HG03175 (cell line): ENCODE data around the gene RHO.
"Not testable (repeated sequence)": the region's sequence is repeated elsewhere in the genome, so short reads cannot be mapped to it uniquely, and the experiment has no call there.

Experiments
- ATAC-seq: cut with Tn5 transposase; IDR thresholded peaks from one replicate; pipeline ENCODE4 v1.9.1; 2021; ENCODE audit warnings: mild to moderate bottlenecking, moderate library complexity; ENCODE audit not compliant: unreplicated experiment

The RHO gene

GRCh38 chr3:129542747-129543146, 14.3 kb downstream of the RHO start:
- ATAC-seq, result no peak

GRCh38 chr3:129543156-129543790, 14.8 kb downstream of the RHO start, which contains the start of gene H1-8:
TSS of gene H1-8 (plus strand) at chr3:129543175. CDS start at chr3:129543219, 44 bp downstream.
- ATAC-seq, result no peak

- ATAC-seq, result no peak
Measured at GRCh38 chr3:129543999-129544398, 15.6 kb downstream of the RHO start.

- ATAC-seq, result not testable (repeated sequence)
Measured at GRCh38 chr3:129545951-129546350, 17.5 kb downstream of the RHO start.

- no peak for ATAC-seq
Measured at GRCh38 chr3:129547241-129547640, 18.8 kb downstream of the RHO start.

- ATAC-seq, result no peak
Measured at GRCh38 chr3:129548104-129548965, 19.9 kb downstream of the RHO start.

DNA sequence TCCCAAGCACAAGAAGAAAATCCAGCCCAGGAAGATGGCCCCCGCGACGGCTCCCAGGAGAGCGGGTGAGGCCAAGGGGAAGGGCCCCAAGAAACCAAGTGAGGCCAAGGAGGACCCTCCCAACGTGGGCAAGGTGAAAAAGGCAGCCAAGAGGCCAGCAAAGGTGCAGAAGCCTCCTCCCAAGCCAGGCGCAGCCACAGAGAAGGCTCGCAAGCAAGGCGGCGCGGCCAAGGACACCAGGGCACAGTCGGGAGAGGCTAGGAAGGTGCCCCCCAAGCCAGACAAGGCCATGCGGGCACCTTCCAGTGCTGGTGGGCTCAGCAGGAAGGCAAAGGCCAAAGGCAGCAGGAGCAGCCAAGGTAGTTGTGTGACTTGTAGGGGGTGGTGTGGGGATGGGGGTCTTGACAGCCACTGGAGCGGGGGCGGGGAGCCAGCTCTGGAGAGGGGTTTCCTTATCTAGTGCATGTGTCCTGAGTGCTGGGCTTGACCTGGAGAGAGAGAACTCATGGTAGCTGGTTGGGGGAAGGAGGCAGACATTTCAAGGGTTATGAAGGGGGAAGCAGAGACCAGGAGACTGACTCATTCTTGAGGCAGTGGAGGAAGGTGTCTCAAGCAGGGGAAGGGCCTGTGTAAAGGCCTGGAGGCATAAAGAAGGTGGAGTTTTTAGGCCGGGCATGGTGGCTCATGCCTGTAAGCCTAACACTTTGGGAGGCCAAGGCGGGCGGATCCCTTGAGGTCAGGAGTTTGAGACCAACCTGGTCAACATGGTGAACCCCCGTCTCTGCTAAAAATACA, 20.8 kb downstream of the RHO start:
- no peak for ATAC-seq

DNA sequence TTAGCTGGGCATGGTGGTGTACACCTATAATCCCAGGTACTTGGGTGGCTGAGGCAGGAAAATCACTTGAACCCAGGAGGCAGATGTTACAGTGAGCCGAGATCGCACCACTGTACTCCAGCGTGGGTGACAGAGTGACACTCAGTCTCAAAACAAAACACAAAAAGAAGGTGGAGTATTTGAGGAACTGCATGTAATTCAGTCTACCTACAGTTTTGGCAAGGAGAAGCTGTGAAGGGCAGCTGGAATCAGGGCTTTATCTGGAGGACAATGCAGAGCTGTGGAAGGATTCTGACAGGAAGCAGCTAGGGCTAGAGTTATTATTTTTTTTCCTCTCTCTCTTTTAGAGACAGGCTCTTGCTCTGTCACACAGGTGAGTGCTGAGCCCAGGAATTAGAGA, 21.4 kb downstream of the RHO start:
- no peak for ATAC-seq

- no peak for ATAC-seq
Measured at GRCh38 chr3:129552287-129553050, 24.0 kb downstream of the RHO start.

GRCh38 chr3:129553171-129553570, 24.7 kb downstream of the RHO start:
- no peak for ATAC-seq

DNA sequence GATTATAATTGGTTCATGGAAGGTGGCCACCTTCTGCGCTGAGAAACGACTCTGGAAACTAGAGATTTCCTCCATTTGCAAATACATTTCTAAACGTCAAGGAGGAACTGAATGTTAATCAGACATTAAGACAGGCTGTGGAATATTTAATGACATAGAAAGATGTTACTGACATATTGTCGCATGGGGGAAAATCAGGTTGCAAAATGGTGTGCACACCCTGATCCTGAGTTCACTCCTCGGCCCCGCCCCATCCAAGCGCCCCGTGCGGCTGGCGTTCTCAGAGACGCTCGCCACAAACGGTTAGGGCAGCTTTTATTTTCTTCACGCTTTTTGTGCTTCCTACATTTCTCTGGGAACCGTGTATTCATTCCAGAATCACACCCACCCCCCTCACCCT, 25.3 kb downstream of the RHO start:
- no peak for ATAC-seq

DNA sequence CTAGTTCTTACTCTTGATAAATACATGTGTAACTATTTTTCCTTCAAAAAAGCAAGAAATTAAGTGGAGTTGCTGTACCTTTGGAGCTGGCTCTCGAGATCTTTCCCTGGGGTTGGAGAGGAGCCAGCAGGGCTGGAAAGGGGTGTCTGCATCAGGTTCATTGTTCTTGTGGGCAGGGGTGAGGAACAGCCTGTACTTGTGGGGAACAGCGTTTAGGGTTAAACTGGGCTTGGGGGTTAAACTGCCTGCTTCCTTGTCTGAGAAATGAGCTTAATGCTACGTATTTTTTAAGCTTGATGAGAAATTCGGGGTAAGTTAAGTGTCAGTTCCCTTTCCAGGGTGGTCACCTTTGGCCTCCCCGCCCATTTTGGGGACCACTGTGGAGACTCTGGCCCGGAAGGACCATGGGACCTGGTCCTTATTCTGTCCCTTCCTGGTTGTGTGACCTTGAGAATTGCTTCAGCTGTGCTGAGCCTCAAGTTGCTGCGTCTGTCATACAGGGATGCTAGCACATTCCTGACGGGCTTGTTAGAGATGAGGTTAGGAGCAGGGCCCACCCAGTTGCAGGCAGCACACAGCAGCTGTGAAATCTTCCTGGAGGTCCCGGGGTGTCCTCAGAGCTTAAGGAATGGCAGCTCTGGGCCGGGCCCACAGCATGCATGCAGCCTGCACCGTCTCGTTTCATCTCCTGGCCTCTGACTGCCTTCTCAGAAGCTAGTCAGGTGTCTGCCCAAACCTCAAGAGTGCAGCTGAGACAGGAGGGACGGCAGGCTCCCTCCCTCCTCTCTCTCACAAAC, 26.1 kb downstream of the RHO start:
- no peak for ATAC-seq

DNA sequence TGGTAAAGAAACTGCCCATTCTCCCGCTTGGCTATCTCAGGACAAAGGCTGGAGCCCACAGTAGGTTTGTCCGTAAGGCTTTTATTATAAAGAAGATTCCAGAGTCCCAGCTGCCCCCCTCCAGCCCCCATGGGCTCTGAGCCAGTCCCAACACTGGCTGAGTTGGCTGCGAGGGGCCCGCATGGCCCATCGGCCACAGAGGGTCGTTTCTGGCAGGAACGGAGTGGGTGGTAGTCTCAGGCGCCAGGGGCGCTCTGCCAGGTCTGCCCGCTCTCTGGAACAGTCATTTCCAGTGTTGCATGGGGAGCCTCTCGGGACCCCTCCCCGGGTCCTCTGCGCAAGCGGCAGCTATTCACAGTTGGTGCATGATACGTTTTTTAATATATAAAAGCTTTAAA, 26.7 kb downstream of the RHO start:
- ATAC-seq, result no peak

DNA sequence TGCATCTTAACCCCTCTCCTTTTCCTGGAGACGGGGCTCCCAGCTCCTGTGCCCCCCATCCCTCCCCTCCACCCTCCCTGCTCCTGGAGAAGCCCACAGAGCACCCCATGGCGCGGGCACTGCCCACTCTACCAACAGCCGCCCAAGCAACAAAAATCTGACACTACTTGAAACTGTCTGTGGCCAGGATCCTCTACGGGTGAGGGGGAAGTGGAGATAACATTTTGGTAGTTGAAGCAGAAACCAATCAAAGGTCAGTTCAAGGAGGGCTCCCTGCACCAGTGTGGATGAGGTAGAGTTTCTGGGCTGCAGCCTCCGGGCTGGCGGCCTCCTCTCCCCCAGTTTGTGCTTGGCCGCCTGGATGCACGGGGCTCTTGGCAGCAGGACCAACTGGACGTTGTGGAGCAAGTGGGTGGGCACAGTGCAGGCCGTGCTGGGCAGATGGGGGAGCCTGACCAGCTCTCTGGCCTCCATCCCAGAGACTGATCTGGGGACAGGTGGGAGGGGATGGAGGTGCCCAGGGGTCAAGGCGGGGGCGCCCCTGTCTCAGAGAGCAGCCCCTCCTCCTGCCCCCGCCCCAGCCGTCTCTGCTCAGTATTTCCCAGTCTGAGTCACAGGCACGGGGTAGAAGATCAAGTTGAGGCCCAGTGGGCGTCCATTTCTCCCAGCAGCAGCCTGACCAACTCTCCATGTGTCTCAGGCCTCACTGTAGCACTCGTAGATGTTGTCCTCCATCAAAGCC, 27.3 kb downstream of the RHO start:
- no peak for ATAC-seq

DNA sequence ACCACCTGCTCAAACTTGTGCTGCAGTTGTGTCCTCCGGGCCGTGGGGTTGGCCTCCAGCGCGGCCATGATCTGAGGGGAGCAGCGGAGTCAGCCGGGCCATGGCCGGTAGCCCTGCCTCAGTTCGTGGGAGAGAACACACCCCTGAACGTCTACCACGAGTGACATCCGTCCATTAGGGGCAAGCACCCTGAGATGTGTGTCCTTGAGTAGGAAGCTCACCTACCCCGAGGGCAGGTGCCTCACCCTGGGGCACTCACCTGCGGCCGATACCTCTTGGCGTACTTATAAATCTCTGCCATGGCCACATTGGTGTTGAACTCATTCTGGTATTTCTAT, 27.9 kb downstream of the RHO start:
- no peak for ATAC-seq

DNA sequence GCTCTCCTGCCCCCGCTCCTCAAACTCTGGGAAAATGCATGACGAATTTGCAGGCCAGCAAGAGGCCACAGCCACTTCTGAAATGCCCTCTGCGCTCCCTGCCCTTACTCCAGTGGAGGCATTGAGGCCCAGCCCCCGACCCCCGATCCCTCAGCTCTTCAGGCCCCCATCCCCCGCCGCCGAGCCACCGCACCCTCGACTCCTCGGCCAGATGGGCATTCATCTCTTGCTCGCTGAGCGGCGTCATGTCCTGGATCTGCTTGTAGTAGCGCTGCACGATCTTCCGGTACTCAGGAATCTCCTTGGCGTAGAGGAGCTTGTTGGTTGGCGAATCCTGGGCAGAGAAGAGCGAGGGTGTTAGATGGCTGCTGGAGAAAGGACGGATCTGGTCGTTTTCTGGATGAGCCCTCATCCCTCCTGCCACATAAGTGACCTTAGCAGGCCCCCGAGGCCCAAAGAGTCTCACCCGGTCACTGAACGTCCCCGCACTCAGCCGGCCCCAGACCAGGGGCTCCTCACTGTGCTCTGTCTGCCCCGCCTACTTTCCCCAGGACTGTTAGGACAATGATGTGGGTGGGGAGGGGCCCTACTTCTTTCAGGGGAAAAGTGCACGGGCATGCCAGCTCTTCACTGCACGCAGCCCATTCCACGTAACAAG, 28.6 kb downstream of the RHO start:
- no peak for ATAC-seq

DNA sequence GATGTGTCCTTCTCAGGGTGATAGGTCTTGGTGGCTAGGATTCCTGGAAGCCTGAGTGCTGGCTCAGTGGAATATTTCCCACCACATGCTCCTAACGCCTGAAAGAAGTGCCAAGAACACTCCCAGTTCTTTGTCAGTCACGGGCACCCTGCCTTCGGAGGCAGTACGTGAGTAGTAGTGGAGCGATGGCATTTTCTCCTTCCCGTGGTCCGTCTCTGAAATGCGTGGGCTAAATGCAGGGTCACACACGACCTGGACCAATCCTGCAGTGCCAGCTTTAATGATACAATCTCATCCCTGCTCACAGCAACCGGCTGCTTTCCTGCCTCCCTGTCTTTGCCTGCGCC, 29.1 kb downstream of the RHO start:
- no peak for ATAC-seq

- ATAC-seq, result no peak
Measured at GRCh38 chr3:129558081-129558771, 29.8 kb downstream of the RHO start.
